Head of caudate nucleus (tissue), 42 donors: ENCODE measurements around the gene MFAP1.

Source experiments
- DNase-seq, 42 donors: peaks; one replicate each; pipeline versions ENCODE4 v3.0.0 to v3.0.0-alpha.2; 2020 to 2021; ENCODE audit warnings: mixed read lengths in 7 of 42
- intact Hi-C: fragments of 100-400 bp; cut with DNase I; formaldehyde crosslinking; loops from one replicate; pipeline ENCODE4 v1.15.0; 2022

Gene MFAP1

GRCh38 chr15:43791993-43792760 lies 32.3 kb downstream of the MFAP1 start, which contains the start of gene SERF2:
TSS of gene SERF2 (plus strand) at chr15:43792320. CDS start at chr15:43792377, 57 bp downstream.
- intact Hi-C loops, result loop anchor here (10.0 kb wide), 1 partner anchor 47 kb away; the partner anchor contains the start of gene PDIA3
- peak; percentile 100 for DNase-seq

- intact Hi-C loops, result no loop called here
- no peak for DNase-seq
Measured at GRCh38 chr15:43789409-43789808, 35.1 kb downstream of the MFAP1 start.

DNA sequence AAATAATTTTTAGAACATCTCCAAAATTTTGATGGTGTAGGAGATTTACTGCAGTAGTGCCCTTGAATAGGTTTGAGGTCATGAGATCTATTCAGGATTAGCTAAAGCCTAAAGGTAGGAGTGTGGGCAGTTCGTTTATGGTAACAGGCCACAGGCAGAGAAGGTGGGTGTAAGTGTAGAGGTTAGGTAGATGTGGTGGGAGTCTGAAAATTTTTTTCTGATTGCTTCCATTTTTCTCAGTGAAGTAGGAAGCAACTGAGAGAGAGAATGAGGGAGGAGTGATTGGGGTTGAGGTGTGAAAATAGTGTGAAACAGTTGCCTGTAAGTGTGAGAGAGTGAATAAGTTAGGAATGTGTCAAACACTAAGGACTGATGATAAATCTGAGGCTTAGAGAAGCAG lies 45.5 kb downstream of the MFAP1 start:
- DNase-seq, result no peak
- intact Hi-C loops, result no loop called here

DNA sequence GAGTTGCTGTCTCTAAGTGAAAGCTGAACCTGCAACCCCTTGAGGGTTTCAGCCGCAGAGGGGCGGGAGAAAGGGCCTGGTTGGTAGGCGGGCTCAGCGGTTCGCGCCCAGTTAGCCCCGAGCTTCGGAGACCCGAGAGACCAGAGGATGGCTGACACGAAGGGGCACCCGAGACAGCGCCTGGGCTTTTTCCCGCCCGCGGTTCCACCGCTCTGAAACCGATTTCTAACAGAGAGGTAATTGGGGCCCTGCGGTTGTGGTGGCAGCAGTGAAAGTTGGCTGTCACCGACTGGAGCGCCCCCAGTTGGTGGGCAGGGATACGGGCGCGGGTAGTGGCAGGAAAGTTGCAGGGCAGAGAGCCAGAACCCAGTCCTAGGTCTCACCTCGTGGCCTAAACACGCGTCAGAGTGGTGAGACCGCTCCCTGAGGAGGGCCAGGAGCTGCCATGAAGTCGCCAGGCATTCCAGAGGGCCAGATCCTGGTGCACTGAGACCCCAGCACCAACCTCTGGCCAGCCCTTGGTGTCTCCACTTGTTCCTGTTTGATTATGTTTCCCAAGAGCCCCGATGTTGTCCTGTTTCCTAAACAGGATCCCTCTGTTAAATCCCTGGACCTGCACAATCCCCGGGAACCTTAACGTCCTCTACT lies 47.1 kb downstream of the MFAP1 start:
- intact Hi-C loops, result no loop called here
- DNase-seq, result peak in 41 of 42 donors; percentile 55 to 88 (median 72)

GRCh38 chr15:43776718-43777266 lies 47.7 kb downstream of the MFAP1 start, which contains the start of gene ELL3:
TSS of gene ELL3 (minus strand) at chr15:43776966. CDS start at chr15:43776901, 65 bp downstream.
- peak in 39 of 42 donors; percentile 35 to 83 (median 64) for DNase-seq
- intact Hi-C loops, result no loop called here

- DNase-seq, result peak in 3 of 42 donors; percentile 15 to 46 (median 28)
- intact Hi-C loops, result no loop called here
Measured at GRCh38 chr15:43776101-43776717, 48.3 kb downstream of the MFAP1 start.

GRCh38 chr15:43775411-43775965 lies 49.0 kb downstream of the MFAP1 start:
- intact Hi-C loops, result no loop called here

GRCh38 chr15:43774062-43774461 lies 50.4 kb downstream of the MFAP1 start:
- intact Hi-C loops, result no loop called here
- DNase-seq, result no peak

More at GRCh38 chr15:43775411-43775965, 49.0 kb downstream of the MFAP1 start:
- peak in 23 of 42 donors; percentile 29 to 74 (median 46) for DNase-seq

DNA sequence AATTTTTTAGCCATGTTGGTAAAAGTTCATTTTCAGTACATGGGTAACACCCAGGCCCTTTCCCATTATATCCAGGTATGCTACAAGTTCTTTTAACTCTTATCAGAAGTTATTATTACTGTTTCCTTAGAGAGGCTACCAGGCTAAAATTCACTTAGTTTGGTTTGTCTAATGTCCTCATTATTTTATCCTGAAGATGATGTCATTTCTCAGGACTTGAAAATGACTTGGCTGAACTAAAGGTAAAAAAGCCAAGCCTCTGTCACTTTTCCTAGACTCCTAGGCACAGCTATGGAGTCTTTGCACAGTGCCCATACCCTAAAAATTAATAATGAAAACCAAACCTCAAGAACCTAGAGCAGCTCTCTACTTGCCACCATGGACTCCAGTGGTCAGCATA lies 51.9 kb downstream of the MFAP1 start:
- intact Hi-C loops, result no loop called here
- DNase-seq, result no peak

DNA sequence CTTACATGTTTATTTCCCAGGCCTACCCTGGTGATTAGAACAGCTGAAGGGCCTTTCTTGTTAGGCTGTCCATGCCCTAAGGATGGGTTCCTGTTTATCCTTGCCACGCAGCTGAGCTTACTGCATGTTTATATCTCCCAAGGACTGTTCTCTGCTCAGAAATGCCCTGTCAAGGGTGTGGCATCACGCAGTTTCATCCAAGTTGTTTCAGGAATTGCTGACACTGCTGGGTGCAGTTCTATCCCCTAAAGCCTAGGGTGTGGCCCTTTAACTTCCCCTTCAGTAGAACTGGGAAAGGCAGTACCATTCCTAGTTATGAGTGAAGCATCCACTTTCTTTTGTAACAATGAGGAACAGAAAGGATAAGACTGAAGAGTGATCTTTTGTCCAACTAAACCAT lies 52.7 kb downstream of the MFAP1 start:
- intact Hi-C loops, result no loop called here
- no peak for DNase-seq

GRCh38 chr15:43769584-43770228 lies 54.8 kb downstream of the MFAP1 start:
- peak in 39 of 42 donors; percentile 15 to 85 (median 67) for DNase-seq
- intact Hi-C loops, result no loop called here

GRCh38 chr15:43763819-43764446 lies 60.6 kb downstream of the MFAP1 start:
- intact Hi-C loops, result no loop called here
- DNase-seq, result peak in 1 of 42 donors; percentile 38

DNA sequence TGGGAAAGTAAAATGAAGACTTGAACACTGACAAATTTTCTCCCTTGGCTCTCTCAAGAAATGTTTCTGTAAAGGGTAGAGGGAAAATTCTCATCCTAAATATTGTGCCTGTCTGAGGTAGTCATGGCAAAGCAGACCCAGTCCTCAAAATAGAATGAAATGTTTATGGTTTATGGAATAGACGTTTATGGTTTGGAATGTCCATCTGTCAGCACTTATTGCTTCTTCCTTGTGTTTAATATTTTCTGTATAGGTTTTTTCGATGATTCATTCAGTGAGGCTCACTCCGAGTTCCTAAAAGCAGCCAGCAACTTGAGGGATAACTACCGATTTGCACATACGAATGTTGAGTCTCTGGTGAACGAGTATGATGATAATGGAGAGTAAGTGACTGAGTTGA lies 61.7 kb downstream of the MFAP1 start:
- intact Hi-C loops, result no loop called here
- peak in 1 of 42 donors; percentile 2 for DNase-seq
